VCaP (cell line): ENCODE data around the gene ACVR2B.

Experiments used
- H3K27ac ChIP-seq: fragments of 450-650 bp; 2 replicates; pipeline ENCODE4 v1.5.1; 2017
- CTCF ChIP-seq: fragments of 450-650 bp; conservative IDR thresholded peaks from 2 replicates; pipeline ENCODE4 v1.5.1; 2017; ENCODE audit warnings: mild to moderate bottlenecking, moderate library complexity

Gene ACVR2B

GRCh38 chr3:38469852-38470251 is 16.2 kb downstream of the ACVR2B start:
- no peak overlapping the region for H3K27ac ChIP-seq
- no peak for TF ChIP-seq CTCF

GRCh38 chr3:38471260-38471857 is 17.7 kb downstream of the ACVR2B start:
- H3K27ac ChIP-seq: no peak overlapping the region
- no peak for TF ChIP-seq CTCF

GRCh38 chr3:38472342-38472741 is 18.7 kb downstream of the ACVR2B start:
- no peak overlapping the region for H3K27ac ChIP-seq
- TF ChIP-seq CTCF: no peak

- no peak for TF ChIP-seq CTCF
These were observed 19.5 kb downstream of the ACVR2B start for GRCh38 chr3:38473229-38473628.

GRCh38 chr3:38474928-38475605 is 21.4 kb downstream of the ACVR2B start:
- no peak overlapping the region for H3K27ac ChIP-seq
- no peak for TF ChIP-seq CTCF

More at GRCh38 chr3:38473229-38473628, 19.5 kb downstream of the ACVR2B start:
- no peak overlapping the region for H3K27ac ChIP-seq

GRCh38 chr3:38475716-38476115 is 22.0 kb downstream of the ACVR2B start:
- H3K27ac ChIP-seq: no peak overlapping the region
- TF ChIP-seq CTCF: no peak

- TF ChIP-seq CTCF: no peak
- H3K27ac ChIP-seq: no peak overlapping the region; the same call in 1 of the 2 replicates
These were observed 22.6 kb downstream of the ACVR2B start for GRCh38 chr3:38476157-38476756.
